ENCODE data around the gene TSPAN16. TPM values are rescaled to one million over a fixed set of nuclear protein-coding genes. Genes with fewer than 3 reads are reported as not detected.

Gene TSPAN16, protein sequence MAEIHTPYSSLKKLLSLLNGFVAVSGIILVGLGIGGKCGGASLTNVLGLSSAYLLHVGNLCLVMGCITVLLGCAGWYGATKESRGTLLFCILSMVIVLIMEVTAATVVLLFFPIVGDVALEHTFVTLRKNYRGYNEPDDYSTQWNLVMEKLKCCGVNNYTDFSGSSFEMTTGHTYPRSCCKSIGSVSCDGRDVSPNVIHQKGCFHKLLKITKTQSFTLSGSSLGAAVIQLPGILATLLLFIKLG
- not detected for total RNA-seq
- long read RNA-seq: 0 reads

DNA sequence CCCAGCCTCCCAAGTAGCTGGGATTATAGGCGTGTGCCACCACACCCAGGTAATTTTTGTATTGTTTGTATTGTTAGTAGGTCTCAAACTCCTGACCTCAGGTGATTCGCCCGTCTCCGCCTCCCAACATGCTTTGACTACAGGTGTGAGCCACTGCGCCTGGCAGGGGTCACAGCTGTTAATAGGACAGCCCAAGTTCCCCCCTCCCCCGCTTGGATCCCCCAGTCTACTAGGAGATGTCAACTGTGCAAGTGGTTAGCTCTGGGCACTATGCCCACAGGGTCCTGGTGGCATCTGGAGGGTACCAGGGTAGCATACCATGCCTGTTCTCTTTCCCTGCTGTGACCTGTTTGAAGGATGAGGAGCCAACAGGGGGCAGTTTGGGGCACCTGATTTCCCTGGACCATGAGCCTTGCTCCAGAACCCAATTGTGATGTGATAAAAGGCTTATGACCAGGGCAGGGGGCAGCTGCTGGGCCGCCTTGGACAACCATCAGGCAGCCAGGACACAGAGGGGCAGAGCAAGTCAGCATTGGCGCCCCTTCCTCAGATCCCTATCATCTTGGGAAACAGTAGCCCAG, at the start of gene TSPAN16:
TSPAN16 (plus strand) TSS at position 496 of the 581 bp plus-strand sequence. CDS start 138 bp downstream, outside the sequence.
- intact Hi-C loops (cut with DNase I): loop anchor here (2.0 to 10.0 kb wide), 2 partner anchors 43 to 289 kb away; partner anchors contain the start of gene RAB3D
- no peak for DNase-seq (ENCODE audit: low spot score)

DNA sequence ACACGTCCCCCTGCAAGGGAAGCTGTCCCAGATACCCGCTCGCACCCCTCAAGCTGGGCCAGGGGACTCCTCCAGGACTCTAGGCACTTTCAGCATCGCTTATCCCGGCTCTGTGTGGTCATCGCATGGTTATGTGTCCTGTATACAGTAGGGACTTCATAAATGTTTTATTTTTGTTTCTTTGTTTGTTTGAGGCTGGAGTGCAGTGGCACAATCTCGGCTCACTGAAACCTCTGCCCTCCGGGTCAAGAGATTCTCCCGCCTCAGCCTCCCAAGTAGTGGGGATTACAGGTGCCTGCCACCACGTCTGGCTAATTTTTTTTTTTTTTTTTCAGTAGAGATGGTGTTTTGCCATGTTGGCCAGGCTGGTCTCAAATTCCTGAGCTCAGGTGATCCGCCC, 49.0 kb upstream of the TSPAN16 start:
- DNase-seq (ENCODE audit: low spot score): no peak
- intact Hi-C loops (cut with DNase I): no loop called here

DNA sequence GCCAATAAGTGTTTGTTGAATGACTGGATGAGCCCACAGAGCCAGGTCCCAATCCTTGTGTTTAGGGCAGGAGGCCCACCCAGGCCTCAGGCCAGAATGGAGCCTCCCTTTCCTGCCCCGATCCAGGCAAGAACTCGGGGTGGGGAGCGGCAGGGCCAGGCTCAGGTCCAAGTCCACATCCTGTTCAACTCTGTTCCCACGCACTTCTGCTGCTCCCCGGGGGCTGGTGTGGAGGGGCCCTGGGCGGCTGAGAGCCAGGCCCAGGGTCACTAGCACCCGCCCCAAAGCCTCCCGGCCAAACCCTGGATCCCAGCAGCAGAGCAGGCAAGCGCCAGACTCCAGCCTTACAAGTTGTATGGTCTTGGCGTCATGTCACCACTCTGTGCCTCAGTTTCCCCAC, 48.6 kb upstream of the TSPAN16 start:
- intact Hi-C loops (cut with DNase I): no loop called here

DNA sequence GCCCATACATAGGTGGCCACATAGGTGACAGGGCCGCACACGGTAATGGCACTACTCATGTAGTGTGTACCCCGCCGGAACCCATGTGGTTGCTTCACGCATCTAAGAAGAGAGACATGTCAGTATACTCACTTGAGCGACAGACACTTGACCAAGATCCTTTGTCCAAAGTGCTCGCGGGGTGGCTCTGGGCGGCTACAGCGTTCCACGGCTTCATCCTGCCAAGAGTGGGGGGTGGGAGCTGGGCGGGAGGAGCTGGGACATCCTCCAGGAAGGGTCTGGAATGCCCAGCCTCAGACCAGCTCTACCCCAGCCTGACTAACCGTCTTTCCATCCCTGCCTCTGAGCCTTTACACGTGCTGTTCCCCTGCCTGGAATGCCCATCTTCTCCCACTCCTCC, 48.0 kb upstream of the TSPAN16 start:
- no peak for DNase-seq (ENCODE audit: low spot score)
- intact Hi-C loops (cut with DNase I): no loop called here

More for the DNA sequence above, 48.6 kb upstream of the TSPAN16 start:
- DNase-seq (ENCODE audit: low spot score): peak; percentile 91

DNA sequence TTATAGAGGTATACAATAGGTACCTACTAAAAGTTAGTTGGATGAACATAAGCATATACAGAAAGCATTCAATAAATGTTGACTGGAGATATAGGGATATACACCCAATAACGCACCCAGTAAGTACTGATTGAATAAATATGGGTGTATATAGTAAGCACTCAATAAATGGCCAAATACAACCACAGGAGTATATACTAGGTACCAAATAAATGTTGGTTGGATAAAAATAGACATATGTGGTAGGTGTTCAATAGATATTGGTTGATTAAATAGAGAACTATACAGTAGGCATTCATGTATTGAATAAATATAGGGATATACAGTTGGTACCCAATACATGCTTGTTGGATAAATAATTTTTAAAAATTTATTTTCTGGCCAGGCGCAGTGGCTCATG, 47.1 kb upstream of the TSPAN16 start:
- DNase-seq (ENCODE audit: low spot score): no peak
- intact Hi-C loops (cut with DNase I): no loop called here

DNA sequence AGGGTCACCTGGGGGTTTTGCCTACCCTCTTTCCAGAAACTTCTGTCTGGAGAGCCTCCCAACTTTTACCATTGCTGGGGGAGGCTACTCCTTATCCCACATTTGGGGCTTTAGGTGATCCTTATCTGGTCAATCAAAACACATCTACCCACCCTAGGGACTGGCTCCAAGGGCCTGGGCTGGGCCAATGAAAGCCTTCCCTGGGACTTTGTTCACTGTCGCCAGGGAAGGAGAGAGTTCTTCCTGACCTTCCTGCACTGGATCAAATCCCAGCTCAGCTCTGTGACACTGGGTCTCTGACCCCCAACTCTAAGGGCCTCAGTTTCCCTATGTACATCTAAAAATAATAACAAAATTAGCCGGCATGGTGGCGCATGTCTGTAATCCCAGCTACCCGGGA, 44.7 kb upstream of the TSPAN16 start:
- intact Hi-C loops (cut with DNase I): no loop called here
- no peak for DNase-seq (ENCODE audit: low spot score)

DNA sequence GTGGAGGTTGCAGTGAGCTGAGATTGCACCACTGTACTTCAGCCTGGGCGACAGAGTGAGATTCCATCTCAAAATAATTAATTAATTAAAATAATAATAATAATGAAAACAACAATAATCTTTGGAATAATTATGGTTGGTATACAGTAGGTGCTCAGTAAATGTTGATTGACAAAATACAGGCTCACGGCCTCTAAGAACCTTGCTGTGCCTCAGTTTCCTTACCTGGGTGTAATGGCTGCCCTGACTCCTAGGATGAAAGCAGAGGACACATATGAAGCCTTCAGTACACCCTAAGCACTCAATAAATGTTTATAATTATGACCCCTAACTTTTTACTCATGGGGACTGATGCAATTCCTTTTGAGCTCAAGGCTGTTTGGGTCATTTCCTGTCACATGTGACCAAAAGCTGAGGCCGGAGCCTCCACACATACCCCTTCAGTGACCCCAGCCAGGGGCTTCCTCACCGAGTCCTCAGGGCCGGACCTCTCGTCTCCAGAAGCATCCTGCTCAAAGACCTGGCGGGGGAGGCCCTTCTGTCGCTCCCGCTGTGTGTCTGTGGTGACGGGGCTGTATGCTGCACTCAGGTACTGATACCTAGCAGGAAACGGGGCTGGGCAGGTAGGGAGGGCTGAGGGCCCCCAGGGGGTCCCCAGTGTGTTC, 44.2 kb upstream of the TSPAN16 start:
- DNase-seq (ENCODE audit: low spot score): no peak
- intact Hi-C loops (cut with DNase I): no loop called here

DNA sequence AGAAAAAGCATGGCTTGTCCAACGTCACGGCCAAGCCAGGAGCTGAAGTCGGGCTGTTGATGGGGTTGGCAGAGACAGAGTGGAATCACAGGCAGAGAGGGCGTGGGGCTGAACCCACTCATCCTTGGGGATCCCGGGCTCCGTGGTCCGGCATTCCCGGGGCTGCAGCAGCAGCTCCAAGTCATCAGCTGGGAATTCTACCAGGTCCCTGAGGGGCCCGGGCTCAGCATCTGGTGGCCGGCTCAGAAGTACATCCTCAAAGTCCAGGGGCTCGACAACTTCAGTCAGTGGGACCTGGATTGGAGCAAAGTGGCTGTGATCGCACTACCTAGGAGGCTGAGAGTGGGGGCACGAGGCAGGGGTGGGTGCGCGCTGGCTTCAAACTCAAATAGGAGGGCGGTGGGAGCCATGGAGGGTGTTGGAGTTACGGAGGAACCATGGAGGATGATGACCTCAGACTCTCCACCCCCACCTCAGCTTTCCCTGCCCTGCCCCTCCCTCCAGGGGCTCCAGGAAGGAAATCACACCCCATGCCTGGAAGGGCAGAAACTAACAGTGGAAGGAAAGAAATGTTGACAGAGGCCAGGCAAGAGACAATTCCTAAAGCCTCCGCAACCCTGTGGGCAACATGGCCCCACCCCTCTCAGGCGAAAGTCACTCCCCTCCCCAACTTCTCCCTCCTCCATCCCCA, 43.1 kb upstream of the TSPAN16 start:
- intact Hi-C loops (cut with DNase I): no loop called here
- no peak for DNase-seq (ENCODE audit: low spot score)

DNA sequence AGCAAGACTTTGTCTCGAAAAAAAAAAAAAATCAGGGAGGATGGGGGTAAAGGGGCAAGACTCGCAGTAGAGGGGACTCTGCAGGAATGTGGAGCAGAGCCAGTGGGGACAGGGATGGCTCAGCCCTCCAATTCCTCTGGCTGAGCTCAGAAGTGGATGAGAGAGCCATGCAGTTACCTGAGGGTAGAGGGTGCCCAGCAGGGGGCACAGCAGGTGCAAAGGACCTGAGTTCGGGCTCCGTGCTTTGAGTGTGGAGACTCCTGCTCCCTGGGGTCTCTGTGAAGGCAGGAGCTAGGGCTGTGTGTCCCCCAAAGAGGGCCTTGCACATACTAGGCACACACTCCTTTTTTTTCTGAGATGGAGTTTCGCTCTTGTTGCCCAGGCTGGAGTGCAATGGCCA, 41.3 kb upstream of the TSPAN16 start:
- intact Hi-C loops (cut with DNase I): no loop called here
- DNase-seq (ENCODE audit: low spot score): no peak

DNA sequence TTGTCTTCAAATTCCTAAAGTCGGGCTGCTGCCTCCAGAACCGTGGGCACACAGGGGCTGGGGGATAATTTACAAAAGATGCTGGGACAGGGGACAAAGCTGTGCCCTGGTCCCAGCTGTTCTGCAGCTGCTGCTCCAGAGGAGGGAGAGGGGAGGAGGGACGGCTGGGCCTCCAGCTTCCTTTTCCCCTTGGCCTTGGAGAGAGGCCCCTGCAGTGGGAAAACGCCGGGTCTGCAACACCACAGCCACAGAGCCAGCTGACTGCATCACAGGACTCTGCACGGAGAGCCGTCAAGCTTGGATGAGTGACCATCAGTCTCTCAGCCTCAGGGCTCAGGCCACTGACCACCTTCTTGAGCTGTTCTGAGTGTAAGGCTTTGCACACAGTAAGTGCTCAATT, 39.8 kb upstream of the TSPAN16 start:
- no peak for DNase-seq (ENCODE audit: low spot score)
- intact Hi-C loops (cut with DNase I): no loop called here

DNA sequence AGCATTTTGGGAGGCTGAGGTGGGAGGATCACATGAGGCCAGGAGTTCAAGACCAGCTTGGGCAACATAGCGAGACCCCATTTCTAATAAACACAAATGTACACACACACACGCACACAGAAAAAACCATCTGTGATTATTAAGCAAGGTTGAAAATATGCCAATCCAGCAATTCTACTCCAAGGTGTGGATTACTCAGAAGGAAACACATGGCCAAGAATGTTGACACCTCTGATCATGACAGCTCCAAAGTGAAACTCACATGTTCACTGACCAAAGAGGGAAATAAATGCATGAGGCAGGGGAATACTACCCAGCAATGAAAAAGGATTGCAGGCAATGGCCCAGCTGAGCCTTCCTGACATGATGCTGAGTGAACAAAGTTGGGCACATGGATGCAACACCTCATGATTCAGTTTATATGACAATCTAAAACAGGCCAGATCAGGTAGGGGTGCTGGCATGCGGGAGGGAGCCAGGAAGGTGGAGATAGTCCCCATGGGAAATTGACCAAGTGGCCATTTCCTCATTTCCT, 38.0 kb upstream of the TSPAN16 start:
- no peak for DNase-seq (ENCODE audit: low spot score)
- intact Hi-C loops (cut with DNase I): no loop called here

DNA sequence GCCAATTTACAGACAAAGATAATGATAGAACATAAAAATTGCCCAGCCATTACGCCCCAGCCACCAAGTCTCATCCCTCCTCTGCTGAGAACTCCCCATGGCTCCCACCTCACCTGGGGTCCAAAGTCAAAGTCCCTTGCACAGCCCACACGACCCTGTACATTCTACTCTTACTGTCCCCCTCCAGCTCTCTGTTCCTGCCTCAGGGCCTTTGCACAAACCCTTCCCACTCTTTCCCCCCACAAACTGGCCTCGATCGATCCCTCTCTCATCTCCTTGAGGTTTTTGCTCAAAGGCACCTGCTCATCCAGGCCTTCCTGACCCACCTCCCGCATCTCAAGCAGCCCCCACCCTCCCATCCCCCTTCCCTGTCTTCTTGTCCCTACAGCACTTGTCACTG, 35.0 kb upstream of the TSPAN16 start:
- intact Hi-C loops (cut with DNase I): no loop called here

DNA sequence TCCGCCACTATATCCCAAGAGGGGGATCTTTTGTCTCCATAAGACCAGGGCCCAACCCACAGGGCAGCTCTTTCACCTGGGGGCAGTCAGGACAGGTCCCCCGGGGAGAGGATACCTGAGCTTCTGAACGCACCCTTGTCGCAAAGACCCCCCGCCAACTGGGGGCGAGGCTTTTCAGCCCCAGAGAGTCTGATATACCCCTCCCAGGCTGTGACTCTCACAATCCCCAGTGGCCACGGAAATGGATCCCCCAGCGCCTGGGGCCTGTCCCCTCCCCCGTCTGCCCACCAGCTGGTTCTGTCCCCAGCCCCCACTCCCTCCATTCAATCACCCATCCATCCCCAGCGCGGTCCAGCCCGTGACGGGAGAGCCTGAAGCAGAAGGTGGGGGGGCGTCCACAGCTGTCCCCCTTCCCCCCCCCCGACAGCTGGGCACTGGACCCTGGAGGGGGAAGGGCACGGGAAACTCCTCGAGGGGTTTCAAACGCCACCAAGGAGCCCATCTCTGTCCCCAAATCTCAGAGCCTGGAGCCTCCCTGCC, 34.5 kb upstream of the TSPAN16 start:
- intact Hi-C loops (cut with DNase I): no loop called here
- no peak for DNase-seq (ENCODE audit: low spot score)

More for the DNA sequence above, 35.0 kb upstream of the TSPAN16 start:
- DNase-seq (ENCODE audit: low spot score): no peak

DNA sequence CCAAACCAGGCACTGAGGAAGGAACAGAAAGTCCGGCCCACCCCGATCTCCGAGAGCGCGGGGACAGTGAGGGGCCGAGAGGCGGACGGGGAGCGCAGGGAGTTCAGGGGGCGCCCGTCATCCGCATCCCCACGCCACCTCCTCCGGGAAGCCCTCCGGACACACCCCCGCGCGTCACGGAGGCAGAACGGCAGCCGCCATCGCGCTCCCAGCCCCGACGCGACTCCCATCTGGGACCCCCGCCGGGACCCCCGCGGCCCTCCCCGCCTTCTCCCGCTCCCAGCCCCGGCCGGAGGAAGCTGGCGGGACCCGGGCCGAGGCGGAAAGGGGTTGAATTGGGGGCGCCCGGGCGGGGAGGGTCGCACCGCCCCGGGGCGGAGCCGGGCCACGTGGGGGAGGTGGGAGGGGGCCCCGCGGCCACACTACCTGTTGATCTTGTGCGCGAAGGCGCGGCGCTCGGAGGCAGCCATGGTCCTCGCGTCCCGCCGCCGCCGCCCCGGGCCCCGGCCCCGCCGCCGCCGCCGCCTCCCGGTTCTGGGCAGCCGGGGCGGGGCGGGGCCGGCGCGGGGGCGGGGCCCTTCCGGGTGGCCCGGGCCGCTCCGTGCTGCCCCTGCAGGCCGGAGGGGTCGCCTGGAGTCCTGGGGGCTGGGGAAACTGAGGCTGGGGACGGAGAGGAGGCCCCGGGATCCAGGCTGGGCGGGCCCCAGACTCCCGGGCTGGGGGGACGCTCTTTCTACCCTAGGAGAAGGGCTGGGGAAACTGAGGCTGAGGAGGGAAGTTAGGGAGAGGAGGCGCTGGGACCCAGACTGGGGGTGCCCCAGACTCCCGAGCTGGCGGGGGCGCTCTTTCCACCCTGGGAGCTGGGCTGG, 33.8 kb upstream of the TSPAN16 start, which contains the start of gene DOCK6:
DOCK6 (minus strand) TSS at position 554 of the 869 bp plus-strand sequence; CDS start at position 470, 84 bp downstream.
- intact Hi-C loops (cut with DNase I): no loop called here
- no peak for DNase-seq (ENCODE audit: low spot score)

DNA sequence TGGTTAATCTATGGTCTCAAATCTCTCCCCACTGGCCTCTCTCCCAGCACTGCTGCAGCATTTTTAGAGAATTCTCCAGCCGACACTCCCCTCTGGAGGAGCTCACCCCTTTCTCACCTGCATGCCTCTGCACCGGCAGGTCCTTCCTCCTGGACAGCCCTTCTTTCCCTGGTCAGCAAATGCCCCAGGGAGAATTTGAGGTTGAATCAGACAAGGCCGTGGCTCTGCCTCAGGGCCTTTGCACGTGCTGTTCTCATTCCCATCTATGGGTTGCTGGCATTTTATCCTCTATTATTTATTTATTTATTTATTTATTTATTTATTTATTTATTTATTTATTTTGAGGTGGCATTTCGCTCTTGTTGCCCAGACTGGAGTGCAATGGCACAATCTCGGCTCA, 32.2 kb upstream of the TSPAN16 start:
- no peak for DNase-seq (ENCODE audit: low spot score)
- intact Hi-C loops (cut with DNase I): no loop called here

DNA sequence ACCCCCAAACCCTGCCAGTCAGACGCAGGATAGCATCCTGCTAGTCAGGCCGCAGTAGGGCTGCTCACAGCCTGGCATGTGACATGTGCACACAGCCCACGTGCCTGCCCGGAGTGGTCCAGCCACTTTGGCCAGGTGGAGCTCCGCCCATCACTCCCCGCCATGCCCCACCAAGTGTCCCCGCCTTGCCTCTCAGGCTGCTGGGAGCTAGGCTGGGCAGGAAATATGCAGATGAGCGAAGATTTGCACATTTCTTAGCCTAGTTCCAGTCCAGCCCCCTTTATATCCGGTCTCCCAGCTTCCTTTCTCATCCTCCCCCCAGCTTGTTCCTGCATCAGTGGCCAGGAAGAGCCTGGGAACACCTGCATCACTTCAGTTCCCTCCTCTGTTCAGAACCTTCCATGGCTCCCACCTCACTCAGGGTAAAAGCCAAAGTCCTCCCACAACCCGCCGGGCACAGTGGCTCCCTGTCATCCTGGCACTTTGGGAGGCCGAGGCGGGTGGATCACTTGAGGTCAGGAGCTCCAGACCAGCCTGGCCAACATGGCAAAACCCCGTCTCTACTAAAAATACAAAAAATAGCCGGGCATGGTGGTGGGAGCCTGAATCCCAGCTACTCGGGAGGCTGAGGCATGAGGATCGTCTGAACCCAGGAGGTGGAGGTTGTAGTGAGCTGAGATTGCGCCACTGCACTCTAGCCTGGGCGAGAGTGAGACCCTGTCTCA, 31.3 kb upstream of the TSPAN16 start:
- peak; percentile 85 for DNase-seq (ENCODE audit: low spot score)
- intact Hi-C loops (cut with DNase I): no loop called here

DNA sequence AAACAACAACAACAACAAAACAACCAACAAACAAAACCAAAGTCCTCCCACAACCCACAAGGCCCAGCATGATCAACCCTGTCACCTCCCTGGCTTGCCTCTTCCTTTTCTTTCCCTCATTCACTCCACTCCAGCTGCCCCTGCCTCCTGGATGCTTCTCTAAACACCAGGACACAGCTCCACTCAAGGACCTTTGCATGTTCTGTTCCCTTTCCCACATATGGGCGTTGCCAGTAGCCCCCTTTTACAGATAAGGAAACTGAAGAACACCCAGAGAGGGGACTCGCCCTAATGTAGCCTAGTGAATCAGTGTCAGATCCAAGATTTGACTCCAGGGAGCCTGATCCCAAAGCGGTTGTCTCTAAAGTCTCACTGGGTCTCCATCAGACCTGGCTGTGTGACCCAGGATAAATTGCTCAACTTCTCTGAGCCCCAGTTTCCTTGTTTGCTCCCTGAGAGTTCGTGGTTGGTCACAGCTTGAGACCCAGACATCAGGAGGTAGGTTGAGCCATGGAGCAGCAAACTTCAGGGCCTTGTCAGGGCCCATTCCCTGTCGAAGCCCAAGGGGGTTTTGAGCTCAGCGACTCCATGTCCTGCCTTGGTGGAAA, 30.7 kb upstream of the TSPAN16 start:
- DNase-seq (ENCODE audit: low spot score): no peak
- intact Hi-C loops (cut with DNase I): no loop called here

DNA sequence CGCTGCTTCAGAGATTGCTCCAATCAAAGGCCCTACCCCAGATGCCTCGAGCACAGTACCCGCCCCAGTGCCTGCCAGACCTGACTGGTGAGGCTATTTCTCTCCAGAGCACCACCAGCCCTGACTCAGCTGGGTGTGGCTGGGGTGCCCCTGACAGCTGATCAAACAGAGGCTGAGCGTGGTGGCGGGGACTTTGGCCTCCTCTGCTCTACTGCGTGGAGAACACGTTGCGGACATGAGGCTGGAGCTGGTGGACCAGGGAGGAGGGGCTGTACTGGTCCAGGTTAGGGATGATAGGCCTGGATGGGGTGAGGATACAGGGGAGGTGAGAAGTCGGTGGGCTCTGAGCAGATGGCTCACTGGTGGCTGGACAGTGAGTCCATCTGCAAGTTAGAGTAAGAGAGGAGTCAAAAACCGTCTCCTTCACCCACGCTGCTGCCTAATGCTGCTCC, 30.1 kb upstream of the TSPAN16 start:
- intact Hi-C loops (cut with DNase I): no loop called here

More for the DNA sequence above, 30.1 kb upstream of the TSPAN16 start:
- no peak for DNase-seq (ENCODE audit: low spot score)

Data from cardiac septum (tissue), 1 donor.